Gastrocnemius medialis (tissue), 4 donors: ENCODE data around the gene CD46.

Experiments used
- POLR2A ChIP-seq, 2 donors: fragments of 450-650 bp; IDR thresholded peaks; one replicate each; pipeline ENCODE4 v1.6.1; 2017; ENCODE audit warnings: antibody characterized with exemption in 2 of 2, mild to moderate bottlenecking in 2 of 2, moderate library complexity in 2 of 2
- TF ChIP-seq, protein P1 (sequence below), 5 experiments: fragments of 450-650 bp in 3 of 5; fragments of 200-600 bp in 2 of 5; sonication (generic) in 2 of 5; IDR thresholded peaks in 4 of 5; conservative IDR thresholded peaks in 1 of 5; 1 replicate in 4 of 5; 2 replicates in 1 of 5; pipeline ENCODE4 v1.5.1; 2016 to 2019; ENCODE audit warnings: antibody characterized with exemption in 5 of 5, mild to moderate bottlenecking in 3 of 5, moderate library complexity in 3 of 5

DNA sequence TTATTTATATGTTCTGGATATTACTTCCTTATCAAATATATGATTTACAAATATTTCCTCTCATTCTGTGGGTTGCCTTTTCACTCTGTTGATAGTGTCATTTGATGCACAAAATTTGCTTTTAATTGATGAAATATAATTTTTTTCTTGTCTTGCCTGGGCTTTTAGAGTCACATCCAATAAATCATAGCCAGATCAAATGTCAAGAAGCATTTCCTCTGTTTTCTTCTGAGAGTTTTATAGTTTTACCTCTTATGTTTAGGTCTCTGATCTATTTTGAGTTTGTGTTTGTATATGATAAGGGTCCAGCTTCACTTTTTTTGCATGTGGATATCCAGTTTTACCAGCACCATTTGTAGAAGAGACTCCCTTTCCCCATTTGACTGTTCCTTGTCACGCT is 29.5 kb downstream of the CD46 start:
- TF ChIP-seq POLR2A (IDR thresholded peaks at IDR 0.05): no peak
- TF ChIP-seq, protein P1, sequence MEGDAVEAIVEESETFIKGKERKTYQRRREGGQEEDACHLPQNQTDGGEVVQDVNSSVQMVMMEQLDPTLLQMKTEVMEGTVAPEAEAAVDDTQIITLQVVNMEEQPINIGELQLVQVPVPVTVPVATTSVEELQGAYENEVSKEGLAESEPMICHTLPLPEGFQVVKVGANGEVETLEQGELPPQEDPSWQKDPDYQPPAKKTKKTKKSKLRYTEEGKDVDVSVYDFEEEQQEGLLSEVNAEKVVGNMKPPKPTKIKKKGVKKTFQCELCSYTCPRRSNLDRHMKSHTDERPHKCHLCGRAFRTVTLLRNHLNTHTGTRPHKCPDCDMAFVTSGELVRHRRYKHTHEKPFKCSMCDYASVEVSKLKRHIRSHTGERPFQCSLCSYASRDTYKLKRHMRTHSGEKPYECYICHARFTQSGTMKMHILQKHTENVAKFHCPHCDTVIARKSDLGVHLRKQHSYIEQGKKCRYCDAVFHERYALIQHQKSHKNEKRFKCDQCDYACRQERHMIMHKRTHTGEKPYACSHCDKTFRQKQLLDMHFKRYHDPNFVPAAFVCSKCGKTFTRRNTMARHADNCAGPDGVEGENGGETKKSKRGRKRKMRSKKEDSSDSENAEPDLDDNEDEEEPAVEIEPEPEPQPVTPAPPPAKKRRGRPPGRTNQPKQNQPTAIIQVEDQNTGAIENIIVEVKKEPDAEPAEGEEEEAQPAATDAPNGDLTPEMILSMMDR (IDR thresholded peaks at IDR 0.05 in 4 of 5, conservative IDR thresholded peaks at IDR 0.05 in 1 of 5): no peak
